Endometrial microvascular endothelial cells (primary cell): ENCODE data around the gene CIRBP. TPM values are rescaled to one million over a fixed set of nuclear protein-coding genes. Genes with fewer than 3 reads are reported as not detected.

Experiments
- in situ Hi-C: cut with HindIII; loops from 2 replicates; pipeline ENCODE4 v1.10.0; 2017; ENCODE audit warnings: low sequenced_read_pairs, low pct_unique_long_range_greater_than_20kb; ENCODE audit errors: inconsistent ontology term
- total RNA-seq: library from RNA; depleted of rRNA; stranded (reverse); fragments of >200 nt; gene quantifications from one replicate; pipeline ENCODE4 v1.2.3, GENCODE V29; 2015; ENCODE audit errors: inconsistent ontology term

CIRBP gene
- total RNA-seq, 1 donor from 2014 or later = 235 TPM

DNA sequence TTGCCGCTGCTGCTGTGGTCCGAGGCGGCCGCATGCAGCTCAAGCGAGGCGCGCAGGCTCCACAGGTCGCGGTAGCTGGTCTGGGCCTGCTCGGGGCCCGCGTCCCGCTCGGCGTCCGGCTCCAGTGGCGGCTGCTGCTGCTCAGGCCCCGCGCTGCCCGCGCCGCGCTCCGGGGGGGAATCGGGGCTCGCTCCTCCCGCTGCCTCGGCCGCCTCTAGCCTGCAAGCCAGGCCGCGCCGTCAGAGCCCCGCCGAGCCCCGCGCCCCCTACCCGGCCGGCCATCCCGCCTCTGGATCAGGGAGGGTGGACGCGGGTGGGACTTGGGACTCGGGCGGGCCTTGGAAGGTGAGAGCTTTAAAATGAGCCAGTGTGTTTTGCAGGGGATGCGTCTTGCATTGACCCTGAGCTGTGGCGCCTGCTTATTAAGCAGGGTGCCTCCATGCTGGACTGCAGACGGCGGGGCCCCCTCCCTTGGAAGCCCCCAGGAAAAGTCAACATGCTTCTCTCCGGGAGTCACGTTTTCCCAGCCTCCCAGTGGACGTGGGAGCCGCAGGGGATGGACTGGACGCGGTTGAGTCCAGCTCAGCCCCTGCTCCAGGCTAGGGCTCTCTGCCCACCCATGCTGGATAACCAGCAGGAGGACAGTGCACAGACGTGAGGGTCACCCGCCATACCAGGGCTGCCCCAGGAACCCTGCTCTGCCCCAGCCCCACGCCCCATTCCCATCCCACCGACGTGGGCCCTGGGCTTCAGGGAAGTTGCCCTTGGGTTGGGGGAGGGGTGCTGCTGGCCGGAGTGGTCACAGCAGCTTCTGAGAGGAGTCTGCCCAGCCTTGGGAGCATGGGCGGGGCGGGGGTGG is 39.0 kb upstream of the CIRBP start:
- in situ Hi-C loops = no loop called here

DNA sequence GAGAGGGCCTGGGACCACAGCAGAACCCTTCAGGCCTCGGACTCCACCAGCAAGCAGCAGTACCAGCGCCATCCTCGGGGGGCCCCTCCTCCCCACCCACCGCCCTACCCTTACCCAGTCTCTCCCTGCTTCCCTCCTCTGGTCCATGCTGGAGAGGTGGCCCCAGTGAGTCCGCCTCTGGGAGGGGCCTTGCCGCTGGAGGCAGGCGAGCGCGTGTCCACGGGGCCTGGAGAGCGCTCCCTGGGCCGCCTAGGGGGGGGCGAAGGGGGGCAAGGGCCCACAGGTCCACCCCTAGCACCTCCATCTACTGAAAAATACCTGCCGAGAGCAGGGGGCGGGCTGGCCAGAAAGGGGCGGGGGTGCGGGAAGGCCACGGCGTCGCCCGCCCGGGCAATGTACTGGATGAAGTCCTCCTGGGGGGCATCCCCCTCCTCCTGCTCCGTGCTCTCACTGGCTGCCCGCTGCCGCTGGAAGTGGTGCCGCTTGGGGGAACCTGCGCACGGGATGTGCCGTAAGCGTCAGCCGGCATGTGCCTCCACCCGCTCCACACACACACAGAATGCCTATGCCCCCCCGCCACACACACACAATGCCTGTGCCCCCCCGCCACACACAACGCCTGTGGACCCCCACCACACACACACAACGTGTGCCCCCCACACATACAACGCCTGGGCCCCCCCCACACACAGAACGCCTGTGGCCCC is 38.2 kb upstream of the CIRBP start:
- in situ Hi-C loops = no loop called here

DNA sequence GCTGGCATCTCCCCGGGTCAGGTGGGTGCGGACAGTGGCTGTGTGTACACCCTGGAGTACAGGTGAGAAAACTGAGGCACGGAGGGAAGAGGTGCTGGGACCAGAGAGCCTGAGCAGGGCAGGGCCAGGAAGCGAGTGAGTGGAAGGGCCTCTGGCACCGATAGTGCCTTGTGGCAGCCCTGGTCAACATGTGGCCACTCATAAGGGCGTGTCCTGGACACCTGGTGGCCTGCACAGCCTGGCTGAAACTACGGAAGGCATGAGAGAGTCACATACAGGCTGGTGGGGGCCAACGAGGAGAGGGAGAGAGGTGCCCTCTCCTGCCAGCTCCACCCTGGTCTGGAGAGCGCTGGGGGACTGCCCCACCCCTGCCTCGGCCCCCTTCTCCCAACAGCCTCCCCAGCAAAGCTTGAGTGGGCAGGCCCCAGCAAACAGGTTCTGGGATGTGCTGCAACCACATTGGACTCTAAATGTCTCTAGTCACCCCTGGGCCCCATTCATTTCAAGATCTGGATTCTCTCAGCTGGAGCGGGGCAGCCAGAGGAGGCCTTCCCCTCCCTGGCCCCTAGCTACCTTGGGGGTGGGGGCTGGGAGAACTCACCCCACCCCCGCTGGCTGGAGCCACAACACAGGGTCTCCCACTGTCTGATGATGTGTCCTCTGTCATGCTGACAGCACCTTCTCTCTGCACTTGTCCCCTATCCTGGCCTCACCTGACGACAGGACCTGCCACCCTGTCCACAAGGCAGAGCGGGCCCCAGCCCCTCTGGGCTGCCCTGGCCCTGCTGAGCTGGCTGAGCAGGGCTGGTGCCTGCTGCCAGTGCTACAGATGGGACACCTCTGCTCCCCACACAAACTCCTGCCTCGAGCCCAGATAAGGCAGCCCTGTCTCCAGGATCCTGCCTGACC is 37.1 kb upstream of the CIRBP start:
- in situ Hi-C loops = no loop called here

GRCh38 chr19:1232652-1233072 is 36.5 kb upstream of the CIRBP start:
- in situ Hi-C loops = no loop called here

DNA sequence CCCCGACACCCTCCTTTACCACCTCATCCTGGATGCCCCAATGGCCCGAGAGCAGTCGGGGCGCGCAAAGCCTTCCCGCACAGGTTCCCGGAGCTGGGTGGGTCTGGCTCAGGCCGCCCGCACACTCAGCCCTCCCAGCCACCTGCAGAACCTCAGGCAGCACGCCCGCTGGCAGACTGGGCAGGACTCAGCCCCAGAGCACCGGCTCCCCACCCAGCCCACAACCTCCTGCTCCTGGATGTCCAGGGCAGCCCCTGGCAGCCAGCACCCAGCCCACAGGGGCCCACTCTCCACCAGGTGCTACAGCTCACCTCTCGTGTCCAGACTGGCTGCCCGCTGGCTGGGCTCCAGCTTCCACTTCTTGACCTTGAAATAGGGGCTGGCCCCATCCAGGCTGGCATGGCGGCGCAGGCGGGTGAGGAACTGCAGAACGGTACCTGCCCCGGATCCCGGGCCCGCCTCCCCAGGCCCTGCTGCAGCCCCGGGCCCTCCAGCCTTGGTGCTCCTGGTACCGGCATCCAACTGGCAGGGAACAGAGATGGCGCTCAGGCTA is 35.9 kb upstream of the CIRBP start:
- in situ Hi-C loops = no loop called here

GRCh38 chr19:1234051-1234954 is 34.8 kb upstream of the CIRBP start:
- in situ Hi-C loops = no loop called here

DNA sequence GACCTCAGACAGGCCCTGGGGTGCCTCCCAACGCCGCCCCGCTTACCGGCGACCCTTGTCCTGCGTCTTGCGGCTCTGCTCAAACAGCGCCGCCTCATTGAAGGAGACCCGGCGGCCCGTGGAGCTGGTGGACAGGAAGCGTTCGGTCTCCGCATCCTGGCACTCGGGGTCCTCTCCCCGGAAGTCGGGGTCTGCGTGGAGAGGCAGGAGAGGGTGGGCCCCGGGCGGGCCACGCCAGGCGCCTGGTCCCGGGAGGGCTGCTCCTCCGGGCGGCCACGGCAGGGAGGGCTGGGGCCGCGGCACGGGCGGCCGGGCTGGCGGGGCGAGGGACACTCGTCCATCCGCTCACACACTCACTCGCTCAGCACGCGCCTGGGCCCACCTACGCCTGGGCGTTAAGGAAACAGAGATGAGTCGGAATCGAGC is 34.2 kb upstream of the CIRBP start:
- in situ Hi-C loops = no loop called here

DNA sequence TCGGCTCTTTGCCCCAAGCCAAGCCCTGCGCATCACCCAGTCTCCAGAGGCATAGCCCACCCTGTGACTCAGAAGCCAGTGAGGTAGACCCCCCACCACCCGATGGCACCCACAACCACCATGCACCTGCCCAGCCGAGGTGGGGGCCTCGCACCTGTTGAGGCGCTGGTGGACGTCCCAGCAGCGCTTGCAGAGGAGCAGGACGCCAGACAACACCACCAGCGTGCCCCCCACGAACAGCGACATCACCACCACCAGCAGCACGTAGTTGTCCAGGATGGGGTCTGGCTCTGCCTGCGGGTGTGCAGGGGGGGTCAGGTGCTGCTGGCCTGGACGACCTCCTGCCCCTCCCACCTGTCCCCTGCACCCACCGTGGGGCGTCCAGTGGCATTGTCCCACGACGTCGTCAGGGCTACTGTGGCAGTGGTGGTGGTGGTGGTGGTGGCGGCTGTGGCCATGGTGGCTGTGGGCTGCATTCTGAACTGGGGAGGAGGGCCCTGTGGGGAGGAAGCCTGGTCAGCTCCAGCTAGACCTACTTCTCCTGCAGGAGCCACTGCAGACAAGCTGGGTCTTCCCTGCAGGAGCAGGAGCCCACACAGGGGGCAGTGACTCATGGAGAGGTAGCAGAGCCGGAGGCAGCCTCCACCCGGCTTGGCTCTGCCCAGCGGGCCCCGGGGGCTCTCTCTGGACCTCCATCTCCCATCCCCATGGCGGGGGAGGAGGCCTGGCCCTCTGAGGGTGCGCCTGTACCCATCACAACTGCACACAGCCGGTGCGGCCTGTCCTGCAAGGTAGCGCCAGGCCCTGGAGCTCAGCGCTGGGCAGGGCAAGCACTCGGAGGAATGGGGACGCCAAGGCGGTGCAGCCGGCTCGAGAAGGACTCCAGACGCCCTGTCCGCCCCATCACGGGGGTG is 33.2 kb upstream of the CIRBP start:
- in situ Hi-C loops = no loop called here

DNA sequence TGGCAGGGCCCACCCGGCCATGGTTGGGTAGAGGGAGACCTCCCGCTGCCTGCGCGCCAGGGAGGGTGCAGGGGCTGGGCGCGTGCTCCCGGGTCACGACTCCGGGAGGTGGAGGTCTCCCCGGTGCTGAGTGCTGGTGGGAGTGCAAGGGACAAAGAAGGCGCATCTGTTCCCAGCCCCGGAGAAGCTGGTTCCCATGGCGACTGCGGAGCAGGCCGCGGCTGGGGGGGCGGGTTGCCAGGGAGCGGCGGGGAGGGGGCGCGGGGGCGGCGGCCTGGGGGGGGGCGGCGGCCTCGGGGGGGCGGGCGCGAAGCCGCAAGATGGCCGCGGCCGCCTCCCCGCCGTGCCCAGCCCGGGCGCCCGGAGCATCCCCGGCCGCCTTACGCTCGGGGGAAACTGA is 32.6 kb upstream of the CIRBP start:
- in situ Hi-C loops = no loop called here

GRCh38 chr19:1237027-1237659 is 32.0 kb upstream of the CIRBP start:
- in situ Hi-C loops = no loop called here

DNA sequence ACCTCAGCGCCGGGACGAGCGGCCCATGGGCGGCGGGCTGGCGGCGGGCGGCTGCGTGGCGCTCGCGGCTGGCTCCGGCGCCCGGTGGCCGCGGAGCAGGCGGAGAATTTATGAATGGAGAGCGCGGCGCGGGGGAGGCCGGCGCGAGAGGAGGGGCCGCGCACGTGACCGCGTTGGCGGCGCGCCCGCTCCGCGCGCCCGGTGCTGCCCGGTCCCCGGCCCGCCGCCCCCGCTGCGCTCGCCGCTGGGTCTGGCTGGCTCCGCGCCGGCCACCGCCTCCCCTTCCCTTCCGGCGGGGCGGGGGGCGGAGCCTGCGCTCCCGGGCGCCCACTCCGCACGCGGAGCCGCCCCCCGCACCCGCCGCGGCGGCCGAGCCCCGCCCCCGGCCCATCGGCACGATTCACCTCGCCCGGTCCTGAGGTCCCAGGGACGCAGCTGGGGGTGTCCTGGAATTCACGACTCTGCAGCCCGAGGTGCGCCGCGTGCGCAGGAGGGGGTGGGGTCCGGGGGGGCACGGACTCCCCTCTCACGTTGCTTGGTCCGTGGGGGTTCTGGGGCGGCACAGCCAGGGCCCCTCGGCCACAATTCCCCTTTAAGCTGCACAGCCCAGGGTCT is 31.3 kb upstream of the CIRBP start, which contains the start of gene CBARP:
Gene CBARP (minus strand): TSS at position 252 of the 615 bp plus-strand sequence. CDS start 1,905 bp downstream, outside the sequence.
- in situ Hi-C loops = no loop called here

- in situ Hi-C loops = no loop called here
Measured at GRCh38 chr19:1238369-1239303, 30.5 kb upstream of the CIRBP start.

GRCh38 chr19:1239420-1239795 is 29.7 kb upstream of the CIRBP start:
- in situ Hi-C loops = no loop called here

DNA sequence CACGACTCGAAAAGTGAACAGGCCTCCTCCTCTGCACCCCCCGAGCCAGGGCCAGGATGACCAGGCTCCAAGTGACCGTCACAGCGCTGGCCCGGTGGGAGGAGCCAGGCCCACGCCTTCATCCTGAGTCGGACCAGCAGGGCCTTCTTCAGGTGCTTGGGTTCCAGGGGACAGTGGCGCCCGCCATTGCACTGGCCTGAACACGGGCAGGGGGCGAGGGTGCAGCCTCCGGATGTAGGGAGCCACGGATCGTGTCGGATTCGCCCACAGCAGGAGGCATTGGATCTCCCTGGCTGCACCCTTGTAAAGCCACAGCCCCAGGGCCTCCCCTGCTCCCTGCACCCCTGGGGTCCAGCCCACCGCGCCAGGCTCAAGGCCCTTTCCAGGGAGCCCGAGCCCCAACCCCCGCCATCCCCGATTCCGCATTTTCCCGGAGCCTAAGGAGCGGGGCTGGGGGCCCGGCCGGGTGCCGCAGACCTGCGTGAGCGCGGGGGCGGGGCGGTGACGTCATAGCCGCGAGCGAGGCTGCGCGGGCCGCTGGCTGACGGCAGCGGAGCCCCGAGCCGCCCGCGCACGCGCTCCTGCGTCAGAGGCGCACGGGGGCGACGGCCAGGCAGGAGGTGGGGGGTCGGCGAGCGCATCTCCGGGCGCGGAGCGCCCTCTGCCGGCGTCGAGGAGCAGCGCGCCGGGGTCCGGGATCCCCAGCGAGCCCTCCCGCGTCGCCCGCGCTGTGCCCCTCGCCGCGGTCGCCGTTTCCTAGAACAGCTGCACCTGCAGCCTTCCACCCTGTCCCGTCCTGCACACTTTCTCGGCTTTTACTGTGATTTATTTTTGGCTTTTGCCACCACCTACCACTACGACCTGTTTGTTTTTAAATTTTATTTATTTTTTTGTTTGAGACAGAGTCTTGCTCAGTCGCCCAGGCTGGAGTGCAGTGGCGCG is 29.1 kb upstream of the CIRBP start:
- in situ Hi-C loops = no loop called here
